WERI-Rb-1 (cell line): ENCODE measurements around the gene ARHGAP24.
"Not testable (repeated sequence)": the region's sequence is repeated elsewhere in the genome, so short reads cannot be mapped to it uniquely, and the experiment has no call there.

ENCODE experiments used
- DNase-seq: peaks from one replicate; pipeline ENCODE4 v3.0.0-alpha.2; 2020
- H3K27ac ChIP-seq: fragments of 250-450 bp; sonication (Bioruptor Pico); 2 replicates; pipeline ENCODE4 v1.5.1; 2020; ENCODE audit warnings: mild to moderate bottlenecking, moderate library complexity
- H3K27me3 ChIP-seq: fragments of 250-450 bp; sonication (Bioruptor Pico); 2 replicates; pipeline ENCODE4 v1.5.1; 2021; ENCODE audit warnings: mild to moderate bottlenecking, low read depth, moderate library complexity; ENCODE audit not compliant: insufficient read depth, severe bottlenecking
- H3K36me3 ChIP-seq: fragments of 250-450 bp; sonication (Bioruptor Pico); 2 replicates; pipeline ENCODE4 v1.5.1; 2020; ENCODE audit warnings: mild to moderate bottlenecking, moderate library complexity
- H3K4me3 ChIP-seq: 2 replicates; pipeline ENCODE4 v1.5.1; 2011; ENCODE audit warnings: low read depth, mild to moderate bottlenecking, control low read depth, low read length
- H3K9me3 ChIP-seq: fragments of 250-450 bp; sonication (Bioruptor Pico); 2 replicates; pipeline ENCODE4 v1.5.1; 2021; ENCODE audit warnings: mild to moderate bottlenecking, moderate library complexity; ENCODE audit not compliant: severe bottlenecking
- TF ChIP-seq, protein P1 (sequence below): IDR thresholded peaks from 2 replicates; pipeline ENCODE4 v1.5.1; 2011; ENCODE audit warnings: low read depth, mild to moderate bottlenecking, control low read depth, inconsistent platforms, low read length

ARHGAP24 gene

DNA sequence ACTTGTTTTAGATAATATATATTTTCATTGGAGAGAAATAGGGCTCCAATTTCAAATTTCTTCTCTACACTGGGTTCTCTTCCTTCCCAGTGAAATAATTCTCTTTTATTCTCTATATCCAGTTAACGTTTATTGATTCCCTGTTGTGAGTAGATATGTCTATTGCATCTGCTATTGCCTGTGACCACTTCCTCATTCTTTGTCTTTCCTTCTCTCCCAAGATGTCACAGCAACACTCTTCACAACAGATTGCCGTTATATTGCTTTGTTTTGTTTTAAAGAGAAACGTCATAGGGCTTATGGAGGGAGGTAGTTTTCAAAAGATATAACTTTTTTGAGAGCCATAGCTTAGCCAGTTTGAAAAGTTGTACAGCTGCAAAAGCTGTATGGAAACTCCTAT lies 343.8 kb downstream of the ARHGAP24 start:
- Histone ChIP-seq H3K4me3 (no peak overlapping the region), H3K27me3 (no peaks in the 10 kb centered on the region), H3K36me3 (no peaks in the 10 kb centered on the region), H3K27ac (no peak overlapping the region), H3K9me3 (peaks cover 3% of the 10 kb centered on the region)
- DNase-seq: no peak
- TF ChIP-seq, protein P1, sequence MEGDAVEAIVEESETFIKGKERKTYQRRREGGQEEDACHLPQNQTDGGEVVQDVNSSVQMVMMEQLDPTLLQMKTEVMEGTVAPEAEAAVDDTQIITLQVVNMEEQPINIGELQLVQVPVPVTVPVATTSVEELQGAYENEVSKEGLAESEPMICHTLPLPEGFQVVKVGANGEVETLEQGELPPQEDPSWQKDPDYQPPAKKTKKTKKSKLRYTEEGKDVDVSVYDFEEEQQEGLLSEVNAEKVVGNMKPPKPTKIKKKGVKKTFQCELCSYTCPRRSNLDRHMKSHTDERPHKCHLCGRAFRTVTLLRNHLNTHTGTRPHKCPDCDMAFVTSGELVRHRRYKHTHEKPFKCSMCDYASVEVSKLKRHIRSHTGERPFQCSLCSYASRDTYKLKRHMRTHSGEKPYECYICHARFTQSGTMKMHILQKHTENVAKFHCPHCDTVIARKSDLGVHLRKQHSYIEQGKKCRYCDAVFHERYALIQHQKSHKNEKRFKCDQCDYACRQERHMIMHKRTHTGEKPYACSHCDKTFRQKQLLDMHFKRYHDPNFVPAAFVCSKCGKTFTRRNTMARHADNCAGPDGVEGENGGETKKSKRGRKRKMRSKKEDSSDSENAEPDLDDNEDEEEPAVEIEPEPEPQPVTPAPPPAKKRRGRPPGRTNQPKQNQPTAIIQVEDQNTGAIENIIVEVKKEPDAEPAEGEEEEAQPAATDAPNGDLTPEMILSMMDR: no peak

DNA sequence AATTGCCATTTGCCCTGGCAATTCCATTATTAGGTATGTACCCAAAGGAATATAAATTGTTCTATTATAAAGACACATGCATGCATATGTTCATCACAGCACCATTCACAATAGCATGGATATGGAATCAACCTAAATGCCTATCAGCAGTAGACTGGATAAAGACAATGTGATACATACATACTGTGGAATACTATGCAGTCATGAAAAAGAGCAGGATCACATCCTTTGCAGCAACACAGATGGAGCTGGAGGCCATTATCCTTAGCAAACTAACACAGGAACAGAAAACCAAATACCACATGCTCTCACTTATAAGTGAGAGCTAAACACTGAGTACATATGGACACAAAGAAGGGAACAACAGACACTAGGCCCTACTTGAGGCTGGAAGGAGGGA lies 345.2 kb downstream of the ARHGAP24 start:
- not testable (repeated sequence) for H3K36me3 ChIP-seq, DNase-seq, H3K9me3 ChIP-seq, H3K27me3 ChIP-seq, H3K27ac ChIP-seq, H3K4me3 ChIP-seq

DNA sequence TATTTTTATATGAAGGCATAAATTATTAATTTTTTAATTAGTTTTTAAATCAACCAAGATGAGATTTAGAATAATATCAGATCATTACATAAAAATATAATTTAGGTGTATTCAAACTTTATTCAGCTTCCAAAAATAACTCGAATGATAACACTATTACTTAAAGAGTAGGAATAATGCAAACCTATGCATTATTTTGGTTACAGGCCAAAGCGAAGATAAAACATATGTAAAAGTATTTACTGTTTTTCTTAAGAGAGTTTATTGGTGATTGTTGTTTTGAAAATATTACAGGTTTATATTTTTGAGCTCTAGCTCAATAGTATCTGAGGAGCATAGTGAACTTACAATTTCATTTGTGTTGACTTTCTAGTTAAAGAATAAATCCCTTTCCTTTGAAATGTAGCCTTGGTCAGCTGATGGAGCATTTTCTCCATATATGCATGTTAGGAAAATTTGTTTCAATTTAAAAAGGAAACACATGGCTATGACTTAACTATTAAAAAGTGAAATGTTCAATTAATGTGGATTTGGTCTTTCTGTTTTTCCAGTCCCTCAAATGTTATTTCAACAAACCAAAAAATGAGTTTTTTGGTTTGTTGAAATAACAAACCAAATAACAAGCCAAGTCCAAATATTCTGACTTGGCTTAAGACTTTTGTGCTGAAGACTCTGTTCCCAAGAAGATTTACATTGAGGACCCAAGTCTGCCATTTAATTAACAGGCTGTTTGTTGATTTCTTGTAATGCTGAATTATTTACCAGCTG lies 346.9 kb downstream of the ARHGAP24 start:
- TF ChIP-seq, protein P1: no peak
- peaks cover 3% of the 10 kb centered on the region for H3K9me3 ChIP-seq
- no peaks in the 10 kb centered on the region for H3K27me3 ChIP-seq
- DNase-seq: no peak
- no peaks in the 10 kb centered on the region for H3K36me3 ChIP-seq
- no peak overlapping the region for H3K4me3 ChIP-seq
- no peak overlapping the region for H3K27ac ChIP-seq

DNA sequence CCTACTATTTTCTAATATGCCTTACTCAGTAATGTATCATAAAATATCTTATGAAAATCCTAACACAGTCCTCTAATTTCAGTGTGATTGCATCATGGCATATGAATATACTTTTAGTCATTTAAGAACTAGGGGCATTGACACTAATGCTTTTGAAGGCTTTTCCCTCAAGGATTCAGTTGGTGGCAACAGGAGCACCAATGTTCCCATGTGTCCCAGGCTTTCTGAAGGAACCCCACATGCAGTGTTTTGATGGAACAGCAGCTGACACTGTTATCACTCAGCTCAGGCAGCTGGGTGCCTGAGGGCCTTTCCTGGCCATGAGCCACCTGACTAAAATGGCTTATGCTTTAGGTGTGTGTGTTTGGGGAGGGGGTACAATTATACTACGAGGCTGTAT lies 348.3 kb downstream of the ARHGAP24 start:
- H3K4me3 ChIP-seq: no peak overlapping the region
- H3K27ac ChIP-seq: no peak overlapping the region
- peaks cover 3% of the 10 kb centered on the region for H3K9me3 ChIP-seq
- H3K27me3 ChIP-seq: no peaks in the 10 kb centered on the region
- H3K36me3 ChIP-seq: no peaks in the 10 kb centered on the region
- TF ChIP-seq, protein P1: no peak
- DNase-seq: no peak

DNA sequence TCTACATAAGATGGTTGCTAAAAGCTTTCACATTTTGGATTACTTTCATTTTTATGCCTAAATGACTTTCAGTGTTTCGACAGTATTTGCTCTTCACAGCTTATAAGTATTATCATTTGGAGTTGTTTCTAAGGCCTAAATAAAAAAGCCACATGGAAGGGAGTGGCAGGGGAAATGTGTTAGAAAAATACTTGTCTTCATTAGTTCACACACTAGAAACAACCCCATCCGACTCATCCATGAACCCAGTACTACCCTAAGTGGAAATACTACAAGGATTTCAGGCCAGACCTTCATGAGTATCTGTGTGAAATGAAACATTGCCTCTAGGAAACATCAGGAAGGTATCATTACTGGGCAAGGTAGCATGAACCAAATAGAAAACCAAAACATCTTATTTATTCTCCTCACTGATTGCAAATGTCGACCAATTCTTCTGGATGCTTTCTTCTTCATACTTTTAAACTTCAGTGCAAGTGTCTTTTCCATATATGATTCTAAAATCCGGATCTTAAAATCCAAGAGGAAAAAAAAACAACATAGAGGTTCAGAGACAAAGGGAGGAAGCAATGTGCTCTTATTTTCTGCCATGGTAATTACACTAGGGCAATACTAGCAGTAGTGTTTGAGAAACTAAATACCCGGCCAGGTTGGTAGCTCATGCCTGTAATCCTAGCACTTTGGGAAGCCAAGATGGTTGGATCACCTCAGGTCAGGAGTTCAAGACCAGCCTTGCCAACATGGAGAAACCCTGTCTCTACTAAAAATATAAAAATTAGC lies 349.4 kb downstream of the ARHGAP24 start:
- TF ChIP-seq, protein P1: no peak
- peaks cover 3% of the 10 kb centered on the region for H3K9me3 ChIP-seq
- H3K4me3 ChIP-seq: no peak overlapping the region
- no peaks in the 10 kb centered on the region for H3K27me3 ChIP-seq
- no peaks in the 10 kb centered on the region for H3K36me3 ChIP-seq
- DNase-seq: no peak
- no peak overlapping the region for H3K27ac ChIP-seq

DNA sequence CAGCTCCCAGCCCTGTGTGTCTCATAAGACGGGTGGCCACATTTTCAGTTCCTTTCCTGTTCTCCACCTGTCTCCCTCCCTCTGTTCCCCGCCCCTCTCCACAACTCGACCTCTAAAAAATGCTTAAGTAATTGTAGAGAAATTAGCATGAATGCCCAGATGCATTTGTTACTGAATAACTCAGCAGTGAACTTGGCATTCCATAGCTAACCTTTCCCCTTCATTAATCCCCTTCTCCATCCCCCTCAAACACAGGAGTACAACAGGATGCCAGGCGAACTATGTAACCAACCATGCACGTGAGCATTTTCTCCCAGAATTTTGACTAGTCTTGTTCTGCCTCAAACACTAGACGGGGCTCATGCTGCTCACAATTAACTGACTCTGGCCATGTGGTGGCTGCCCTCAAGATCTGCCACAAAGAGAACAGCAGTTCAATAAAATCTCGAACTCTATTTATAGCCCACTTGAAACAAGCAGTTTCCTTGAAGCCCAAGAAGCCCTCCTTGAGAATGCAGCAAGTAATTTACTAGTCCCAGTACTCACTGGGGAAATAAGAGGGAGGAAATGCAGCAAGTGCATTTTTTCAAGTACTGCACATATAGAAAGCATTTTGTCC lies 351.2 kb downstream of the ARHGAP24 start:
- DNase-seq: peak; percentile 44
- no peaks in the 10 kb centered on the region for H3K36me3 ChIP-seq
- no peak overlapping the region for H3K4me3 ChIP-seq
- TF ChIP-seq, protein P1: peak; percentile 24; the same call in 1 of the 2 replicates
- no peak overlapping the region for H3K27ac ChIP-seq
- no peaks in the 10 kb centered on the region for H3K27me3 ChIP-seq
- no peaks in the 10 kb centered on the region for H3K9me3 ChIP-seq
